Type B pancreatic cell (in vitro differentiated cells): Measurements from ENCODE around the gene RGS10. TPM values are rescaled to one million over a fixed set of nuclear protein-coding genes. Genes with fewer than 3 reads are reported as not detected.
"Not testable (repeated sequence)": the region's sequence is repeated elsewhere in the genome, so short reads cannot be mapped to it uniquely, and the experiment has no call there.

Source experiments
- DNase-seq: peaks from one replicate; pipeline ENCODE4 v3.0.0; 2021; ENCODE audit warnings: mixed read lengths; ENCODE audit not compliant: unreplicated experiment; ENCODE audit errors: extremely low spot score
- H3K27ac Mint-ChIP-seq: 2 replicates; pipeline ENCODE4 v1.8.0; 2021; ENCODE audit warnings: mild to moderate bottlenecking, mixed read lengths
- H3K27me3 Mint-ChIP-seq: 2 replicates; pipeline ENCODE4 v1.8.0; 2021; ENCODE audit warnings: mixed read lengths
- H3K36me3 Mint-ChIP-seq: 2 replicates; pipeline ENCODE4 v1.8.0; 2021; ENCODE audit warnings: mixed read lengths
- H3K4me1 Mint-ChIP-seq: one replicate; pipeline ENCODE4 v1.8.0; 2021; ENCODE audit warnings: mixed read lengths; ENCODE audit not compliant: unreplicated experiment
- H3K4me3 Mint-ChIP-seq: 2 replicates; pipeline ENCODE4 v1.8.0; 2021; ENCODE audit warnings: mild to moderate bottlenecking, mixed read lengths
- H3K9me3 Mint-ChIP-seq: 2 replicates; pipeline ENCODE4 v1.8.0; 2021; ENCODE audit warnings: mixed read lengths
- total RNA-seq: library from RNA; stranded (reverse); gene quantifications from 2 replicates; pipeline ENCODE4 v1.2.1, GENCODE V29; 2021; ENCODE audit warnings: low replicate concordance
- TF ChIP-seq, protein P1 (sequence below): fragments of 200-600 bp; sonication (generic); conservative IDR thresholded peaks from 2 replicates; pipeline ENCODE4 v1.5.0; 2021; ENCODE audit warnings: antibody characterized with exemption, mild to moderate bottlenecking

Gene RGS10
- total RNA-seq, 1 donor from 2014 or later: 10.2 TPM

DNA sequence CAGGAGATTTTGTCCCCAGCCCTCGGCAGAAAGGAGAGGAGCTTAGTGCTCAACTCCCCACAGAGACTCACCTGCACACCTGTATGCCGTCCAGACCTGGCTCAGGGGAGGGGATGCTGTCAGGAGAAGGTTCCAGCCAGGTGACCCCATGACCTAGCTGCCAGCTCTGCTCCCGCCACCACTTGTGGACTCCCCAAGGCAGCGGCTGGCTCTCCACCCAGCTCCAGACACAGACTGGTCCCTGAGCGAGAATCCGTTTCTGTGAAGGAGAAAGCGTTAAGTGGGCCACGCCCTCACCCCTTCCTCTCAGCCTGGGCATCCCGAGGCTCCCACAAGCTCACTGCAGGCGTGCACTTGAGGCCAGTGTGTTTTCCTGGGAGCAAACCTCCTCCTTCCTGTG is 76.4 kb downstream of the RGS10 start:
- no peak for DNase-seq
- TF ChIP-seq, protein P1, sequence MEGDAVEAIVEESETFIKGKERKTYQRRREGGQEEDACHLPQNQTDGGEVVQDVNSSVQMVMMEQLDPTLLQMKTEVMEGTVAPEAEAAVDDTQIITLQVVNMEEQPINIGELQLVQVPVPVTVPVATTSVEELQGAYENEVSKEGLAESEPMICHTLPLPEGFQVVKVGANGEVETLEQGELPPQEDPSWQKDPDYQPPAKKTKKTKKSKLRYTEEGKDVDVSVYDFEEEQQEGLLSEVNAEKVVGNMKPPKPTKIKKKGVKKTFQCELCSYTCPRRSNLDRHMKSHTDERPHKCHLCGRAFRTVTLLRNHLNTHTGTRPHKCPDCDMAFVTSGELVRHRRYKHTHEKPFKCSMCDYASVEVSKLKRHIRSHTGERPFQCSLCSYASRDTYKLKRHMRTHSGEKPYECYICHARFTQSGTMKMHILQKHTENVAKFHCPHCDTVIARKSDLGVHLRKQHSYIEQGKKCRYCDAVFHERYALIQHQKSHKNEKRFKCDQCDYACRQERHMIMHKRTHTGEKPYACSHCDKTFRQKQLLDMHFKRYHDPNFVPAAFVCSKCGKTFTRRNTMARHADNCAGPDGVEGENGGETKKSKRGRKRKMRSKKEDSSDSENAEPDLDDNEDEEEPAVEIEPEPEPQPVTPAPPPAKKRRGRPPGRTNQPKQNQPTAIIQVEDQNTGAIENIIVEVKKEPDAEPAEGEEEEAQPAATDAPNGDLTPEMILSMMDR: no peak
- H3K27ac Mint-ChIP-seq: no peak overlapping the region
- no peak overlapping the region for H3K4me3 Mint-ChIP-seq
- peaks cover 15% of the 10 kb centered on the region for H3K27me3 Mint-ChIP-seq
- H3K36me3 Mint-ChIP-seq: peaks cover 3% of the 10 kb centered on the region
- no peaks in the 10 kb centered on the region for H3K4me1 Mint-ChIP-seq
- H3K9me3 Mint-ChIP-seq: peaks cover 7% of the 10 kb centered on the region

GRCh38 chr10:119465085-119465484 is 77.4 kb downstream of the RGS10 start:
- TF ChIP-seq, protein P1: no peak
- Mint-ChIP-seq H3K36me3 (peaks cover 3% of the 10 kb centered on the region), H3K27me3 (peaks cover 10% of the 10 kb centered on the region), H3K4me1 (no peaks in the 10 kb centered on the region), H3K27ac (no peak overlapping the region), H3K9me3 (peaks cover 7% of the 10 kb centered on the region), H3K4me3 (no peak overlapping the region)
- no peak for DNase-seq

DNA sequence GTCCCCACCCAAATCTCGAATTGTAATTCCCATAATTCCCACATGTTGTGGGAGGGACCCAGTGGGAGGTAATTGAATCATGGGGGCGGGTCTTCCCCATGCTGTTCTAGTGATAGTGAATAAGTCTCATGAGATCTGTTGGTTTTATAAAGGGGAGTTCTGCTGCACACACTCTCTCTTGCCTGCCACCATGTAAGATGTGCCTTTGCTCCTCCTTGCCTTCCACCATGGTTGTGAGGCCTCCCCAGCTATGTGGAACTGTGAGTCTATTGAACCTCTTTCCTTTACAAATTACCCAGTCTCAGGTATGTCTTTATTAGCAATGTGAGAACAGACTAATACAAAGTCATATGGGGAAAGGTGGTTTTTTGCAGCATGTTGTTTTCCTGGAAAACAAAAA is 79.3 kb downstream of the RGS10 start:
- not testable (repeated sequence) for H3K4me3 Mint-ChIP-seq, H3K9me3 Mint-ChIP-seq, H3K36me3 Mint-ChIP-seq, DNase-seq, H3K27me3 Mint-ChIP-seq, H3K4me1 Mint-ChIP-seq
- peak overlapping the region; percentile 95 for H3K27ac Mint-ChIP-seq

GRCh38 chr10:119462773-119463172 is 79.7 kb downstream of the RGS10 start:
- Mint-ChIP-seq H3K27ac (peak overlapping the region; percentile 95), H3K4me1 (no peaks in the 10 kb centered on the region), H3K4me3 (no peak overlapping the region), H3K9me3 (peaks cover 7% of the 10 kb centered on the region), H3K36me3 (peaks cover 3% of the 10 kb centered on the region), H3K27me3 (peaks cover 7% of the 10 kb centered on the region)
- DNase-seq: no peak
- TF ChIP-seq, protein P1: no peak

GRCh38 chr10:119461923-119462322 is 80.6 kb downstream of the RGS10 start:
- Mint-ChIP-seq H3K36me3 (peaks cover 3% of the 10 kb centered on the region), H3K4me1 (no peaks in the 10 kb centered on the region), H3K27me3 (peaks cover 7% of the 10 kb centered on the region), H3K9me3 (peaks cover 7% of the 10 kb centered on the region), H3K27ac (peak overlapping the region; percentile 95), H3K4me3 (peak overlapping the region; percentile 31)
- DNase-seq: no peak
- TF ChIP-seq, protein P1: no peak

- TF ChIP-seq, protein P1: no peak
- Mint-ChIP-seq H3K4me1 (no peaks in the 10 kb centered on the region), H3K27me3 (peaks cover 7% of the 10 kb centered on the region), H3K4me3 (peak overlapping the region; percentile 31), H3K9me3 (peaks cover 7% of the 10 kb centered on the region), H3K27ac (peak overlapping the region; percentile 95), H3K36me3 (peaks cover 3% of the 10 kb centered on the region)
- DNase-seq: no peak
Observed at GRCh38 chr10:119461380-119461779, 81.1 kb downstream of the RGS10 start.
